ENCODE results near the gene CDK12.
"Not testable (repeated sequence)": the region's sequence is repeated elsewhere in the genome, so short reads cannot be mapped to it uniquely, and the experiment has no call there.

CDK12 gene

DNA sequence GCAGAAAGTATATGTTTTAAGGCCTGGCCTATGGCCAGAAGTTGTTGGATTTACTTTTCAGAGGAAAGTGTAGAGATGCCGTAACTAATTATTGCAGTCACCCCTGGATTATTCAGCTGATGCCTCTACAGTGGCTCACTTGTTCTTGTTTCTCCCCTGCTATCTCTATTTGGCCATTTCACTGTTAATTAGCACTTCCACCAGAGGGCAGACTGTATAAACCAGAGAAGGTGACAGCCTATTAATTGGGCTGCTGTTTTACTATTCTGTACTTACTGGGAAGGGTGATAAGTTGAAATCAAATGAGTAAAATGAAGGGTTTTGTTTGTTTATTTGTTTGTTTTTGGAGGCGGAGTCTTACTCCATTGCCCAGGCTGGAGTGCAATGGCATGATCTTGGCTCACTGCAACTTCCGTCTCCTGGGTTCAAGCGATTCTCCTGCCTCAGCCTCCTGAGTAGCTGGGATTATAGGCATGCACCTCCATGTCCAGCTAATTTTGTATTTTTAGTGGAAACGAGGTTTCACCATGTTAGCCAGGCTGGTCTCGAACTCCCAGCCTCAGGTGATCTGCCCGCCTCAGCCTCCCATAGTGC is 66.0 kb downstream of the CDK12 start:
- no peaks in the 10 kb centered on the region for H3K27me3 Mint-ChIP-seq
- no peaks in the 10 kb centered on the region for H3K9me3 Mint-ChIP-seq
- H3K36me3 Mint-ChIP-seq: peaks cover 32 to 38% of the 10 kb centered on the region in 2 donors
- ATAC-seq (replicated peaks): peak; percentile 61 to 63
- DNase-seq: no peak
- H3K4me3 Mint-ChIP-seq: no peak overlapping the region
- no peak overlapping the region for H3K27ac Mint-ChIP-seq
- H3K4me1 Mint-ChIP-seq: peaks cover 6 to 7% of the 10 kb centered on the region in 2 donors

DNA sequence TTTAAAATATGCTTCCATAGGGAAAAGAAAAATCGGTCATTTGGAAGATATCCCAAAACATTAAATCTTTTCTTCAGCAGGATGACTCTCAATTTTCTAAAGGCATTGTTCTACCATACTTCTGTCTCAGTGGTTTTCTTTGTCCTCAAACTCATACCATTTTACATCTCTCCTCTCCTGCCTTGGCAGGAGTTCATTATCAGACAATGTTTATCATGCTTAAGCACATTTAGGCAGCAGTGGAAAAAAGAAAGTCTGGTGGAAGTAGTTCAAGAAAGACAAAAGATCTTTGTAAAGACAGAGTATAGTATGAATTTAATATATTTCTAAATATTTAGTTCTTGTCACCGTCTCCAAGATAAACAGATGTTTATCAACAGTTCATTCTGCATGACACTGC is 68.2 kb downstream of the CDK12 start:
- DNase-seq: no peak
- no peak overlapping the region for H3K27ac Mint-ChIP-seq
- ATAC-seq (replicated peaks): no peak
- peaks cover 28 to 36% of the 10 kb centered on the region in 2 donors for H3K36me3 Mint-ChIP-seq
- H3K27me3 Mint-ChIP-seq: no peaks in the 10 kb centered on the region
- H3K9me3 Mint-ChIP-seq: no peaks in the 10 kb centered on the region
- H3K4me3 Mint-ChIP-seq: no peak overlapping the region
- H3K4me1 Mint-ChIP-seq: peaks cover 6 to 7% of the 10 kb centered on the region in 2 donors

DNA sequence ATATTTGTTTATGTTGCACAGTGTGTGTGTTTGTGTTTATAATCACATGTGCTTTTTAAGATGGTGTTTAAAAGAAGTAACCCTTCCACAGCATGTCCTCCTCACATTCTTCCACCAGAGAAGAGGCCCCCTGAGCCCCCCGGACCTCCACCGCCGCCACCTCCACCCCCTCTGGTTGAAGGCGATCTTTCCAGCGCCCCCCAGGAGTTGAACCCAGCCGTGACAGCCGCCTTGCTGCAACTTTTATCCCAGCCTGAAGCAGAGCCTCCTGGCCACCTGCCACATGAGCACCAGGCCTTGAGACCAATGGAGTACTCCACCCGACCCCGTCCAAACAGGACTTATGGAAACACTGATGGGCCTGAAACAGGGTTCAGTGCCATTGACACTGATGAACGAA is 69.2 kb downstream of the CDK12 start:
- Mint-ChIP-seq H3K9me3 (no peaks in the 10 kb centered on the region), H3K4me3 (no peak overlapping the region), H3K36me3 (peaks cover 24 to 37% of the 10 kb centered on the region in 2 donors), H3K27me3 (no peaks in the 10 kb centered on the region), H3K4me1 (peaks cover 6 to 7% of the 10 kb centered on the region in 2 donors), H3K27ac (no peak overlapping the region)
- DNase-seq: no peak
- ATAC-seq (replicated peaks): no peak

DNA sequence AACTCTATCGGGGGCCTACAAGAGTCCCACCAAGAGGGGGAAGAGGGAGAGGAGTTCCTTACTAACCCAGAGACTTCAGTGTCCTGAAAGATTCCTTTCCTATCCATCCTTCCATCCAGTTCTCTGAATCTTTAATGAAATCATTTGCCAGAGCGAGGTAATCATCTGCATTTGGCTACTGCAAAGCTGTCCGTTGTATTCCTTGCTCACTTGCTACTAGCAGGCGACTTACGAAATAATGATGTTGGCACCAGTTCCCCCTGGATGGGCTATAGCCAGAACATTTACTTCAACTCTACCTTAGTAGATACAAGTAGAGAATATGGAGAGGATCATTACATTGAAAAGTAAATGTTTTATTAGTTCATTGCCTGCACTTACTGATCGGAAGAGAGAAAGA is 70.0 kb downstream of the CDK12 start:
- H3K27ac Mint-ChIP-seq: peak overlapping the region; percentile 53
- DNase-seq (no peak), ATAC-seq (replicated peaks) (no peak)
- H3K4me3 Mint-ChIP-seq: no peak overlapping the region
- no peaks in the 10 kb centered on the region for H3K27me3 Mint-ChIP-seq
- peaks cover 6 to 7% of the 10 kb centered on the region in 2 donors for H3K4me1 Mint-ChIP-seq
- no peaks in the 10 kb centered on the region for H3K9me3 Mint-ChIP-seq
- H3K36me3 Mint-ChIP-seq: peaks cover 18 to 35% of the 10 kb centered on the region in 2 donors

DNA sequence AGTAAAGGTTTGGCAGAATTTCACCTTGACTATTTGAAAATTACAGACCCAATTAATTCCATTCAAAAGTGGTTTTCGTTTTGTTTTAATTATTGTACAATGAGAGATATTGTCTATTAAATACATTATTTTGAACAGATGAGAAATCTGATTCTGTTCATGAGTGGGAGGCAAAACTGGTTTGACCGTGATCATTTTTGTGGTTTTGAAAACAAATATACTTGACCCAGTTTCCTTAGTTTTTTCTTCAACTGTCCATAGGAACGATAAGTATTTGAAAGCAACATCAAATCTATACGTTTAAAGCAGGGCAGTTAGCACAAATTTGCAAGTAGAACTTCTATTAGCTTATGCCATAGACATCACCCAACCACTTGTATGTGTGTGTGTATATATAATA is 72.6 kb downstream of the CDK12 start:
- DNase-seq: no peak
- Mint-ChIP-seq H3K27me3 (no peaks in the 10 kb centered on the region), H3K9me3 (no peaks in the 10 kb centered on the region), H3K4me3 (no peak overlapping the region), H3K27ac (no peak overlapping the region), H3K4me1 (peaks cover 10 to 14% of the 10 kb centered on the region in 2 donors), H3K36me3 (peaks cover 9 to 27% of the 10 kb centered on the region in 2 donors)
- no peak for ATAC-seq (replicated peaks)

DNA sequence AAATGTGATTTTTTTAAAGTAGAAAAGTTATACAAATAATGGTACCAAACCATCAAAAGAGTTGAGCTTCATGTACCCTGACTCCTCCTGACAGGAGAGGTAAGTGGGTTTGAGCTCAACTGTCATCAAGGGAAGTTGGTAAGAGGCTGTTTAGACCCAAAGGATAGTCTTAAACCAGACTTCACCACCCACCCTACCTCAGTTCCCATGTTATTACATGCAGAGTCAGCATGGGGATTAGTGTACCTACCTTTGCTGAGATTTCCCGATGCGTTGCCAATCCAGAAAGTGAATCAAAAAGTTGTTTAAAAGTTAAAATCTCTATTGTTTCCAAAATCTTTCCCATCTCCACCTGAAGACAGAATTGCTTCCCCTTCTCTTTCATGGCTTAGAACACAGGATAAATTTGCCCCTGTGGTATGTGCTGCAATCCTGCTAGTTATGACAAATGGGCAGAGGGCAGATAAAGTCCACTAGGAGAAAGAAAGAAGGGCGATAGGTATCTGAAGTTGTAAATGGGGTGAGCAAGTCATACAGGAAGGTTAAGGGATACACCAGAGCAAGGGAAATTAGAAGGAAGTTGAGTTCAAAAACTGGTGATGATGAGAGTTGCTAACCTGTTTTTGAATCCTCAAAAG is 73.6 kb downstream of the CDK12 start:
- ATAC-seq (replicated peaks) (no peak), DNase-seq (no peak)
- H3K4me3 Mint-ChIP-seq: no peak overlapping the region
- no peak overlapping the region for H3K27ac Mint-ChIP-seq
- no peaks in the 10 kb centered on the region for H3K27me3 Mint-ChIP-seq
- H3K4me1 Mint-ChIP-seq: peaks cover 10 to 20% of the 10 kb centered on the region in 2 donors
- no peaks in the 10 kb centered on the region for H3K9me3 Mint-ChIP-seq
- peaks cover 8 to 27% of the 10 kb centered on the region in 2 donors for H3K36me3 Mint-ChIP-seq

DNA sequence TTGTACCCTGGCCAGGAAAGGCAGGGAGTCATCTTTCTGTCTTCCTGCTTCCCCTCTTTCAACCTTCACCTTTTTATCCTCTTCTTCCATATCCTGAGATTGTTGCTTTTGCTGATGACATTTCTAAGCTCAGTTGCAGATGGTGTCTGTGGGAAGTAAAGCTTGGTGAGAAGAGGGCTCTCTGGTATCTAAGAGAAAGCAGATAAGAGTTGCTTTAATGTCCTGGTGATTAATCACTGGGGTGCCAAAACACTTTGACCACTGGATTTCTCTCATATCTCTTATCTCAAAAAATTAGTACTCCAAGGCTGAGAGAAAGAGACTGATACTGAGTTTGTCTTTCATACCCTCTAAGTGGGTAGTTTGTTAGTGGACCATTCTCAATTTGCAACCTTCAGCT is 75.2 kb downstream of the CDK12 start:
- H3K4me3 Mint-ChIP-seq: no peak overlapping the region
- no peak for DNase-seq

DNA sequence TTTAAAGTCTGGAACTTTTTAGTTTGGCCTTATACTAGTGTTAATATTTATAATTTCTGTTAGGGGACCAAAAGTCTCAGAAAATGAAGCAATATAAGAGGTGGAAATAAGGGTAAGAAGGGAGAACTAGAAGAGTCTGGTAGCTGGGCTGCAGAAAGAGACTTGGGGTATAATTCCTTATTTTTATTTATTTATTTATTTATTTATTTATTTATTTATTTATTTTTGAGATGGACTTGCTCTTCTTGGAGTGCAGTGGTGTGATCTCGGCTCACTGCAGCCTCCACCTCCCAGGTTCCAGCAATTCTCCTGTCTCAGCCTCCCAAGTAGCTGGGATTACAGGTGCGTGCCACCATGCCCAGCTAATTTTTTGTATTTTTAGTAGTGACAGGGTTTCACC is 76.1 kb downstream of the CDK12 start:
- H3K4me3 Mint-ChIP-seq; H3K27me3 Mint-ChIP-seq; H3K27ac Mint-ChIP-seq; DNase-seq; H3K9me3 Mint-ChIP-seq; ATAC-seq (replicated peaks): not testable (repeated sequence)
- Mint-ChIP-seq H3K36me3 (peaks cover 3 to 16% of the 10 kb centered on the region in 2 donors), H3K4me1 (peaks cover 3 to 13% of the 10 kb centered on the region in 2 donors)

More for the DNA sequence above, 75.2 kb downstream of the CDK12 start:
- Mint-ChIP-seq H3K9me3 (no peaks in the 10 kb centered on the region), H3K36me3 (peaks cover 8 to 21% of the 10 kb centered on the region in 2 donors), H3K27me3 (no peaks in the 10 kb centered on the region), H3K27ac (no peak overlapping the region), H3K4me1 (peaks cover 8 to 20% of the 10 kb centered on the region in 2 donors)
- ATAC-seq (replicated peaks): no peak

DNA sequence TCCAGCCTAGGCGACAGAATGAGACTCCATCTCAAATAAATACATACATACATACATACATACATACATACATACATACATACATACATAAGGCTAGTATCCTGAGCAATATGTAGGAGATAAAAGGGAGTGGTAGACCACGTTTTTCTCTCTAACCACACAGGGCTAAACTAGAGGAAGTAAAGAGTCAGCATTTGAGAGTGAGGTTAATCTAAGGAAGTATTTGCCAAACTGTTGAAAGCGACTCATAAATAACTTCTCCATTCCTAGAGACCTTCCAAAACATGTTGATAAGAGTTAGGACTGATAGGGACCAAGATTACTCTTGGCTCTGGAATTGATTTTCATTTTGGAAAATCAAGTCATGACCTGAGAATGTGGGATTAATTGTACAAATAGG is 77.6 kb downstream of the CDK12 start:
- no peaks in the 10 kb centered on the region for H3K9me3 Mint-ChIP-seq
- no peak for DNase-seq
- H3K27ac Mint-ChIP-seq: no peak overlapping the region
- peaks cover 3 to 22% of the 10 kb centered on the region in 2 donors for H3K36me3 Mint-ChIP-seq
- H3K4me3 Mint-ChIP-seq: no peak overlapping the region
- ATAC-seq (replicated peaks): peak; percentile 60 to 61
- H3K27me3 Mint-ChIP-seq: no peaks in the 10 kb centered on the region
- peaks cover 3 to 13% of the 10 kb centered on the region in 2 donors for H3K4me1 Mint-ChIP-seq

DNA sequence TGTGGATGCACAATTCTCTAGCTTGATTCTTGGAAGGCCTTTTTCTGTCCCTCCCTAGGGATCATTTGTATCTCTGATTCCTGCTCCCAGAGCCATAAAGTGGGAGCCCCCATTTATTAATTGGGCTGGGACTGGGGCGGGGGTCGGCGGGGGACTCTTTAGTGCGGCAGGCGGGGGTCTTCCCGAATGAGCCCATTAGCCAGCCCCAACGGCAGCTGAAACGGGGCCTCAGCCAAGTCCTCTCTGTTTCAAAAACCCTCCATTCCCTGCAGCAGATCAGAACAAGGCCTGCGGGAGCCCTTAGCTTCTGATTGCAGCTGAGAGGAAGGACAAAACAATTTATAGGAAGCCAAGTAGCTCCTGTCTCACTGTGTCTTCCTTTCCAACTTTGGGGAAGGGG is 79.3 kb downstream of the CDK12 start:
- peaks cover 3 to 13% of the 10 kb centered on the region in 2 donors for H3K4me1 Mint-ChIP-seq
- H3K9me3 Mint-ChIP-seq: no peaks in the 10 kb centered on the region
- no peak overlapping the region for H3K27ac Mint-ChIP-seq

DNA sequence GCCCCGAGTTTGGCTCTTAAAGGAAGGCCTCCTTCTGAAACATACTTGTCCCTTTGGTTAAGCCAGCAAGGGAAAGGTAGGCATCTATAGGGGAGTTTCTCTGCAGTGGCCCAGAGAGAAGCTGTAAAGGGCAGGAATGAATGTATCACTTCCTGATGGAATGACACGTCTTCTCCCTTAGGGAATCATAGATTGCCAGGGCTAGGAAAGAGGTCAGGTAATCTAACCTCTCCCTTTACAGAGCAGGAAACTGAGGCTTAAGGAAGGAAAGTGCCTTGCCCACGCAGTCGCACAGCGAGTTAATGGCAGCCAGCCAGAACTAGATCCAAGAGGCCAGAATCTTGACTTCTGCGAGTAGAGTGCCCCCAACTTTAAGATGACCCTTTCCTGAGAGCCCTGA is 80.4 kb downstream of the CDK12 start:
- no peak for ATAC-seq (replicated peaks)
- no peak overlapping the region for H3K27ac Mint-ChIP-seq
- H3K9me3 Mint-ChIP-seq: no peaks in the 10 kb centered on the region
- no peak overlapping the region for H3K4me3 Mint-ChIP-seq
- H3K27me3 Mint-ChIP-seq: no peaks in the 10 kb centered on the region
- peaks cover 8 to 27% of the 10 kb centered on the region in 2 donors for H3K36me3 Mint-ChIP-seq
- peaks cover 7 to 20% of the 10 kb centered on the region in 2 donors for H3K4me1 Mint-ChIP-seq
- DNase-seq: no peak

More for the DNA sequence above, 79.3 kb downstream of the CDK12 start:
- Mint-ChIP-seq H3K36me3 (peaks cover 2 to 20% of the 10 kb centered on the region in 2 donors), H3K27me3 (no peaks in the 10 kb centered on the region), H3K4me3 (no peak overlapping the region)
- DNase-seq (no peak), ATAC-seq (replicated peaks) (no peak)

DNA sequence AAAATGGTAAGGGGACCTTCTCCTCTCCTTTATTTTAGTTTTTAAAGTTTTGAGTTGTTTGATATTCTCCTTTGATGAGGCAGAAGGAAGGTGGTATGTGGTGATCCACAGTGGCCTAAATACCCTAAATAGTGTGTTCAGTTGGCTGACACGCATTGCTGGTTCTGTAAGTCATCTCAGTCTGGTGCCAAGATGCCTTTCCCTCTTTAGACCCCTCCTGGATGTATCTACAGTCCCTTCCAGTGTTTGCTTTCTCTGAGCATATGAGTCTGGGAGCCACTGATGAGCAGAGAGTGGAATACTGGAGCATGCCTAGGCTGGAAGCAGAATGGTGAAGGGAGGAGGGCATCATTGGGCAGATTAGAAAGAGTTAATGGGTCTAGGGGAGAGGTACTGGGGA is 81.9 kb downstream of the CDK12 start:
- Mint-ChIP-seq H3K4me1 (peaks cover 11 to 25% of the 10 kb centered on the region in 2 donors), H3K27me3 (no peaks in the 10 kb centered on the region), H3K36me3 (peaks cover 16 to 36% of the 10 kb centered on the region in 2 donors), H3K4me3 (no peak overlapping the region), H3K27ac (peak overlapping the region; percentile 20), H3K9me3 (no peaks in the 10 kb centered on the region)
- ATAC-seq (replicated peaks): no peak
- DNase-seq: no peak

DNA sequence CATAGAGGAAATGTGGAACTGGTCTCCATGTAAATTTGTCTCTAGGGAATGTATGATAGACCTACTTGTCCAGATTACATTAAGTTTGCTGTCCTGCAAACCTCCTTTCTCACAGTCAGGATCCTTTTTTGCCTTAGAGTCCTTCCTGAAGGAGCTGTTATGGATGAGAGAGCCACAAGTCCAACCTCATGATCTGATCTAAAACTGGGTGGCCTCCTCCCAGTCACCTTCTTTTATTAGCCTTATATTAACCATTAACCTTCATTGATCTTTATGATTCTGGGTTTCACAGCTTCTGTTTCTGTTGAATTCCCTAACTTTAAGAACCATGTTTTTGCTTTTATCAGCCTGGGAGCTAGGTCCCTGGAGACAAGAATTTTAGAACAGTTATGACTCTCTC is 82.4 kb downstream of the CDK12 start:
- no peaks in the 10 kb centered on the region for H3K27me3 Mint-ChIP-seq
- ATAC-seq (replicated peaks): no peak

DNA sequence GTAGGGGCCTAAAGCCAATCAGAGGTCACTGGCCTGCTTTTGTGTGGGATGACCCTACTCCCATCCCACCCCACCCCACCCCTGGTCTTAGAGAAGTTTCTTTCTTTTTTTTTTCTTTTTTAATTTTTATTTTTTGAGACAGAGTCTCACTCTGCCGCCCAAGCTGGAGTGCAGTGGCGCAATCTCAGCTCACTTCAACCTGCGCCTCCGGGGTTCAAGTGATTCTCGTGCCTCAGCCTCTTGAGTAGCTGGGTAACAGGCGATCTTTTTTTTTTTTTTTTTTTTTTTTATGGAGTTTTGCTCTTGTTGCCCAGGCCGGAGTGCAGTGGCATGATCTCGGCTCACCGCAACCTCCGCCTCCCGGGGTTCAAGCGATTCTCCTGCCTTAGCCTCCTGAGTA is 83.1 kb downstream of the CDK12 start:
- H3K4me1 Mint-ChIP-seq: peaks cover 12 to 21% of the 10 kb centered on the region in 2 donors
- not testable (repeated sequence) for H3K4me3 Mint-ChIP-seq; H3K27ac Mint-ChIP-seq; H3K27me3 Mint-ChIP-seq; ATAC-seq (replicated peaks); H3K9me3 Mint-ChIP-seq; DNase-seq
- peaks cover 22 to 40% of the 10 kb centered on the region in 2 donors for H3K36me3 Mint-ChIP-seq

More for the DNA sequence above, 82.4 kb downstream of the CDK12 start:
- Mint-ChIP-seq H3K36me3 (peaks cover 18 to 35% of the 10 kb centered on the region in 2 donors), H3K9me3 (no peaks in the 10 kb centered on the region), H3K4me3 (no peak overlapping the region), H3K4me1 (peaks cover 10 to 21% of the 10 kb centered on the region in 2 donors), H3K27ac (no peak overlapping the region)
- DNase-seq: no peak
